KMS-11 (cell line): ENCODE measurements around the gene PRRT1.

Experiments
- H2AFZ ChIP-seq: fragments of 200-600 bp; sonication (generic); 2 replicates; pipeline ENCODE4 v1.6.1; 2016; ENCODE audit warnings: antibody characterized with exemption, mixed run types, low read depth
- H3K27ac ChIP-seq: fragments of 200-600 bp; sonication (generic); 2 replicates; pipeline ENCODE4 v1.6.1; 2016; ENCODE audit warnings: mild to moderate bottlenecking, mixed run types
- H3K27me3 ChIP-seq: fragments of 200-600 bp; sonication (generic); 2 replicates; pipeline ENCODE4 v1.6.1; 2017; ENCODE audit warnings: mild to moderate bottlenecking, low read depth, mixed run types, moderate library complexity; ENCODE audit not compliant: insufficient read depth
- H3K36me3 ChIP-seq: fragments of 200-600 bp; sonication (generic); 2 replicates; pipeline ENCODE4 v1.6.1; 2017; ENCODE audit warnings: mild to moderate bottlenecking, mixed run types; ENCODE audit not compliant: insufficient read depth
- H3K4me1 ChIP-seq: fragments of 200-600 bp; sonication (generic); 2 replicates; pipeline ENCODE4 v1.6.1; 2016; ENCODE audit warnings: mild to moderate bottlenecking, low read depth, mixed run types; ENCODE audit not compliant: poor library complexity, severe bottlenecking
- H3K4me2 ChIP-seq: fragments of 200-600 bp; sonication (generic); 2 replicates; pipeline ENCODE4 v1.7.0; 2016; ENCODE audit warnings: mild to moderate bottlenecking, mixed run types
- H3K4me3 ChIP-seq: fragments of 200-600 bp; sonication (generic); IDR thresholded peaks from 2 replicates; pipeline ENCODE4 v1.6.1; 2017; ENCODE audit warnings: low read depth, low read length, mixed read lengths; ENCODE audit not compliant: insufficient read depth
- H3K79me2 ChIP-seq: fragments of 200-600 bp; sonication (generic); 2 replicates; pipeline ENCODE4 v1.6.1; 2016; ENCODE audit warnings: low read depth, mixed run types; ENCODE audit not compliant: insufficient read depth
- H3K9ac ChIP-seq: fragments of 200-600 bp; sonication (generic); 2 replicates; pipeline ENCODE4 v1.6.1; 2016; ENCODE audit warnings: mild to moderate bottlenecking, mixed run types
- H4K20me1 ChIP-seq: fragments of 200-600 bp; sonication (generic); 2 replicates; pipeline ENCODE4 v1.6.1; 2016; ENCODE audit warnings: mild to moderate bottlenecking, mixed run types; ENCODE audit not compliant: insufficient read depth
- CTCF ChIP-seq: fragments of 200-600 bp; sonication (generic); conservative IDR thresholded peaks from 2 replicates; pipeline ENCODE4 v1.6.1; 2017; ENCODE audit warnings: low read depth, mild to moderate bottlenecking, antibody characterized with exemption, low read length, moderate library complexity, mixed read lengths

Gene PRRT1

GRCh38 chr6:32111424-32112066 is 40.2 kb downstream of the PRRT1 start:
- H2AFZ ChIP-seq = no peak overlapping the region
- peaks cover 26% of the 10 kb centered on the region; the same call in 1 of the 2 replicates for H3K27me3 ChIP-seq
- H3K79me2 ChIP-seq = no peaks in the 10 kb centered on the region
- H3K36me3 ChIP-seq = no peaks in the 10 kb centered on the region
- H3K4me3 ChIP-seq = no peak overlapping the region
- H3K27ac ChIP-seq = no peak overlapping the region
- no peaks in the 10 kb centered on the region for H3K4me1 ChIP-seq
- no peaks in the 10 kb centered on the region for H4K20me1 ChIP-seq
- H3K4me2 ChIP-seq = no peak overlapping the region
- no peak for TF ChIP-seq CTCF
- H3K9ac ChIP-seq = no peak overlapping the region

GRCh38 chr6:32110632-32111031 is 41.1 kb downstream of the PRRT1 start:
- no peaks in the 10 kb centered on the region for H3K4me1 ChIP-seq
- H3K79me2 ChIP-seq = no peaks in the 10 kb centered on the region

GRCh38 chr6:32109765-32110160 is 42.0 kb downstream of the PRRT1 start:
- H3K9ac ChIP-seq = no peak overlapping the region
- no peak overlapping the region for H3K27ac ChIP-seq
- H3K4me2 ChIP-seq = no peak overlapping the region
- H4K20me1 ChIP-seq = no peaks in the 10 kb centered on the region
- no peaks in the 10 kb centered on the region for H3K4me1 ChIP-seq
- H3K4me3 ChIP-seq = no peak overlapping the region
- no peak for TF ChIP-seq CTCF
- peaks cover 42% of the 10 kb centered on the region; the same call in 1 of the 2 replicates for H3K27me3 ChIP-seq
- H3K79me2 ChIP-seq = no peaks in the 10 kb centered on the region
- no peak overlapping the region for H2AFZ ChIP-seq
- H3K36me3 ChIP-seq = no peaks in the 10 kb centered on the region

More at GRCh38 chr6:32110632-32111031, 41.1 kb downstream of the PRRT1 start:
- Histone ChIP-seq H3K27me3 (peaks cover 34% of the 10 kb centered on the region; the same call in 1 of the 2 replicates), H3K4me2 (no peak overlapping the region), H2AFZ (no peak overlapping the region), H4K20me1 (no peaks in the 10 kb centered on the region), H3K9ac (no peak overlapping the region), H3K36me3 (no peaks in the 10 kb centered on the region), H3K27ac (no peak overlapping the region), H3K4me3 (no peak overlapping the region)
- no peak for TF ChIP-seq CTCF

DNA sequence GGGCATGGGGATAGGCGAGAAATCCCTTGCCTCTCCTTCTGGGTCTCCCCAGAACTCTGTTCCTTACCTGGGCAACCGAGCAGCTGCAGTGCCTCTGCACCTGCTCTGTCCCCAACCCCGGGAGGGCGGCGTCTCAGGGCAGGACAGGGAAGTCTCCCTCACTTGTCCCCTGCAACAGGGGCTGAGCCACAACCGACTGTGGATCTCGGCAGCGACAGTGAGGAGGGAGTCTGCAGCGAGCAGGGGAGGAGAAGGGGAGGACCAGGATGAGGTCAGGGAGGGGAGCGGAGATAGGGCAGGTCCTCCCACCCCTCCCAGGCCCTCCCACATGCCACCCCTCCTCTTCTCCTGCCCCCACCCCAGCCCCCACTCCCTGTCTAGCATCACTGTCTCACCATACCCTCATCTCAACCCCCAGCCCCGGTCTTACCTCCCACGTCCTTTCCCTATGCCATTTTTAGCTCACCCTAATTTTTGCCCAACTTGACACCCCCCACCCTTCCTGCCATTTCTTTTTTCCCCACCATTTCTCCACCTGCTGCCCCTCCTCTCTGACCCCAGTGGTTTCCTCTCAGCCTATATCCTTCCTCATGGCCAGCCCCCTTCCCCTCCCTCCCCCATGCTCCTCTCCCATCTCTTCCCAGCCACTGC is 42.5 kb downstream of the PRRT1 start, which contains the start of gene TNXB:
TSS of gene TNXB (minus strand) at position 225 of the 651 bp plus-strand sequence. CDS start 11,140 bp downstream, outside the sequence.
- no peaks in the 10 kb centered on the region for H3K36me3 ChIP-seq
- no peak within 1 kb of the TSS for H3K4me2 ChIP-seq
- no peak for TF ChIP-seq CTCF
- H3K79me2 ChIP-seq = no peaks in the 10 kb centered on the region
- H3K27ac ChIP-seq = no peak within 1 kb of the TSS
- H3K9ac ChIP-seq = no peak within 1 kb of the TSS
- H3K4me1 ChIP-seq = no peaks in the 10 kb centered on the region
- H3K4me3 ChIP-seq = no peak within 1 kb of the TSS
- H3K27me3 ChIP-seq = peaks cover 43% of the 10 kb centered on the region; the same call in 1 of the 2 replicates
- H4K20me1 ChIP-seq = no peaks in the 10 kb centered on the region
- H2AFZ ChIP-seq = no peak within 1 kb of the TSS
